Stomach (tissue), 9 donors: ENCODE results near the gene SPATA6L. TPM values are rescaled to one million over a fixed set of nuclear protein-coding genes. Genes with fewer than 3 reads are reported as not detected.
A peak's percentile ranks its signal among the peaks of the same experiment; 100 is the strongest.

Experiments used
- DNase-seq, 2 donors: peaks; one replicate each; pipeline versions ENCODE4 v3.0.0 to v3.0.0-alpha.2; 2013 to 2019
- H3K27ac ChIP-seq, 5 donors: fragments of 200-600 bp in 4 of 5; sonication (generic) in 4 of 5; one replicate each; pipeline ENCODE4 v1.5.1; 2013 to 2019; ENCODE audit warnings: mild to moderate bottlenecking in 1 of 5, moderate library complexity in 1 of 5
- H3K27me3 ChIP-seq, 3 donors: fragments of 200-600 bp; sonication (generic); one replicate each; pipeline ENCODE4 v1.5.1; 2017 to 2019; ENCODE audit warnings: mixed run types in 1 of 3
- H3K36me3 ChIP-seq, 4 donors: fragments of 200-600 bp; sonication (generic); 1 replicate in 3 of 4; 2 replicates in 1 of 4; pipeline ENCODE4 v1.5.1; 2016 to 2019
- H3K4me1 ChIP-seq, 4 donors: fragments of 200-600 bp; sonication (generic); one replicate each; pipeline ENCODE4 v1.5.1; 2016 to 2019
- H3K4me3 ChIP-seq, 4 donors: fragments of 200-600 bp; sonication (generic) in 3 of 4; one replicate each; pipeline ENCODE4 v1.5.1; 2016 to 2019; ENCODE audit warnings: mild to moderate bottlenecking in 1 of 4
- H3K9me3 ChIP-seq, 4 donors: fragments of 200-600 bp; sonication (generic); one replicate each; pipeline ENCODE4 v1.5.1; 2016 to 2019
- CTCF ChIP-seq, 7 experiments: fragments of 450-650 bp in 4 of 7; fragments of 200-600 bp in 3 of 7; sonication (generic) in 3 of 7; IDR thresholded peaks; one replicate each; pipeline ENCODE4 v1.5.1; 2016 to 2019; ENCODE audit warnings: antibody characterized with exemption in 7 of 7, control low read depth in 2 of 7, mild to moderate bottlenecking in 1 of 7
- EP300 ChIP-seq: sonication (generic); formaldehyde crosslinking; IDR thresholded peaks from one replicate; pipeline ENCODE4 v1.6.1; 2017; ENCODE audit warnings: antibody characterized with exemption
- POLR2A ChIP-seq, 4 donors: fragments of 450-650 bp; IDR thresholded peaks; one replicate each; pipeline ENCODE4 v1.6.1; 2016; ENCODE audit warnings: antibody characterized with exemption in 4 of 4, control low read depth in 2 of 4, mild to moderate bottlenecking in 1 of 4, moderate library complexity in 1 of 4
- POLR2AphosphoS5 ChIP-seq, 3 donors: sonication (generic); formaldehyde crosslinking; IDR thresholded peaks; one replicate each; pipeline ENCODE4 v1.6.1; 2016; ENCODE audit warnings: antibody characterized with exemption in 3 of 3
- WGBS, 5 donors: extraction: QIAGEN DNeasy Blood & Tissue Kit in 3 of 5; methylation state at CpG; one replicate each; pipeline versions ENCODE4 v1.1.5 to v1.1.7; 2013 to 2018; 5-methylcytosine and 5-hydroxymethylcytosine counted together
- intact Hi-C: fragments of 100-400 bp; cut with DNase I; formaldehyde crosslinking; loops from one replicate; pipeline ENCODE4 v1.15.1; 2023; ENCODE audit warnings: low total_unique reads
- polyA plus RNA-seq, 3 donors: library from polyadenylated mRNA; stranded (reverse); fragments of 200-250 nt; gene quantifications; one replicate each; pipeline ENCODE4 v1.2.3, GENCODE V29; 2013
- total RNA-seq, 5 donors: library from RNA; depleted of rRNA; stranded (reverse); fragments of >200 nt; gene quantifications; one replicate each; pipeline versions ENCODE4 v1.1.0 to v1.2.3, GENCODE V29; 2014 to 2016
- donor health status: healthy with polysubstance abuse.
- donor health status: Bipolar disorder and iron deficiency.
- donor health status: healthy.

SPATA6L gene
- total and polyA plus RNA-seq, 8 donors: 2.3 to 32.7 (median 5.4) TPM

- 40 to 58% (median 55%) methylated on average over 2 of the region's 2 CpGs for WGBS, 5 donors
- H3K4me1 ChIP-seq: peaks cover 3 to 33% (median 17%) of the 10 kb centered on the region in 4 donors
These were observed 111.0 kb downstream of the SPATA6L start for GRCh38 chr9:4555236-4555635.

GRCh38 chr9:4553951-4554381 lies 112.3 kb downstream of the SPATA6L start:
- intact Hi-C loops: no loop called here
- H3K4me1 ChIP-seq: peaks cover 10 to 39% (median 26%) of the 10 kb centered on the region in 4 donors
- peak in 1 of 2 donors; percentile 16 for DNase-seq
- no peaks in the 10 kb centered on the region for H3K9me3 ChIP-seq
- no peaks in the 10 kb centered on the region for H3K27me3 ChIP-seq
- no peak overlapping the region for H3K27ac ChIP-seq
- no peaks in the 10 kb centered on the region for H3K36me3 ChIP-seq
- TF ChIP-seq POLR2AphosphoS5 (IDR thresholded peaks at IDR 0.05) (peak in 1 of 3 donors; percentile 29), POLR2A (IDR thresholded peaks at IDR 0.05) (no peak), CTCF (IDR thresholded peaks at IDR 0.05) (no peak)
- WGBS, 5 donors: 36 to 66% (median 55%) methylated on average over 1 of the region's 1 CpG
- no peak overlapping the region for H3K4me3 ChIP-seq

More at GRCh38 chr9:4555236-4555635, 111.0 kb downstream of the SPATA6L start:
- Histone ChIP-seq H3K27me3 (no peaks in the 10 kb centered on the region), H3K27ac (no peak overlapping the region), H3K4me3 (no peak overlapping the region), H3K9me3 (no peaks in the 10 kb centered on the region), H3K36me3 (no peaks in the 10 kb centered on the region)
- TF ChIP-seq POLR2AphosphoS5 (IDR thresholded peaks at IDR 0.05): no peak
- no peak for TF ChIP-seq POLR2A (IDR thresholded peaks at IDR 0.05)
- no peak for TF ChIP-seq EP300
- TF ChIP-seq CTCF (IDR thresholded peaks at IDR 0.05): no peak
- DNase-seq: peak in 1 of 2 donors; percentile 29
- intact Hi-C loops: no loop called here

GRCh38 chr9:4550777-4551484 lies 115.3 kb downstream of the SPATA6L start:
- peak overlapping the region in 4 of 5 donors; percentile 0 to 51 (median 26) for H3K27ac ChIP-seq
- H3K9me3 ChIP-seq: no peaks in the 10 kb centered on the region
- no peak overlapping the region for H3K4me3 ChIP-seq
- no peaks in the 10 kb centered on the region for H3K36me3 ChIP-seq
- 28 to 43% (median 32%) methylated on average over 4 of the region's 4 CpGs for WGBS, 5 donors
- DNase-seq: peak in 1 of 2 donors; percentile 63
- no peaks in the 10 kb centered on the region for H3K27me3 ChIP-seq
- peaks cover 10 to 42% (median 30%) of the 10 kb centered on the region in 4 donors for H3K4me1 ChIP-seq
- intact Hi-C loops: no loop called here
- no peak for TF ChIP-seq POLR2A (IDR thresholded peaks at IDR 0.05)
- no peak for TF ChIP-seq EP300
- no peak for TF ChIP-seq CTCF (IDR thresholded peaks at IDR 0.05)
- TF ChIP-seq POLR2AphosphoS5 (IDR thresholded peaks at IDR 0.05): no peak

DNA sequence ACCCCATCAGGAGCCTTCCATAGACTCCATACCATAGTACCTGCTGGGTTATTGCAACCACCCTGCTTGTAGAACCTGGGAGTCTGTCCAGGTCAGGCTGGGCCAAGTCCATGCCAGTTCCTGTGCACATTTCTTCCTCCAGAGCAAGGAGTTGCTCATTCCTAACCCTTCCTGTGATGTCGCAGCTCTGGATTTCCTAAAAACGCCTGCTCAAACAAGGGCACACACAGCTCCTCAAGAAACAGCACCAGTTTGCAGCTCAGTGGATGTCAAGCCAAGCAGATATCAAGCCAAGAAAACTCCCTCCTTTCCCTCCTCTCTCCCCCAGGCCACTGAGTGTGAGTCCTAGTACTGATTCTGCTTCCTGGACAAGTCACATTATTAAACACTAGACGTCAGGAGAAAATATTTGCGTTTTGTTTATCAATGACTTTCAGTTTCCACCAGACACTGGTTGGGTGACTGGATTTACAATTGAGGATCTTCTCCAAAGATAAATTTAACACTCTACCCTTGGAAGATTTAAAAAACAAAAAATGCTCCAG lies 116.5 kb downstream of the SPATA6L start:
- Histone ChIP-seq H3K4me3 (no peak overlapping the region), H3K27ac (peak overlapping the region in 4 of 5 donors; percentile 8 to 51 (median 31)), H3K4me1 (peaks cover 10 to 42% (median 30%) of the 10 kb centered on the region in 4 donors), H3K36me3 (no peaks in the 10 kb centered on the region), H3K27me3 (no peaks in the 10 kb centered on the region), H3K9me3 (no peaks in the 10 kb centered on the region)
- 36 to 54% (median 39%) methylated on average over 4 of the region's 4 CpGs for WGBS, 5 donors
- no peak for DNase-seq
- TF ChIP-seq EP300: no peak
- no peak for TF ChIP-seq POLR2AphosphoS5 (IDR thresholded peaks at IDR 0.05)
- no peak for TF ChIP-seq POLR2A (IDR thresholded peaks at IDR 0.05)
- TF ChIP-seq CTCF (IDR thresholded peaks at IDR 0.05): no peak
- intact Hi-C loops: no loop called here
